IPS-15b (cell line): ENCODE measurements around the gene EIPR1.
A peak's percentile ranks its signal among the peaks of the same experiment; 100 is the strongest.

ENCODE experiments used
- H3K27me3 ChIP-seq: one replicate; pipeline ENCODE4 v1.6.1; 2013; ENCODE audit warnings: low read length; ENCODE audit not compliant: control insufficient read depth, insufficient read depth
- H3K36me3 ChIP-seq: one replicate; pipeline ENCODE4 v1.6.1; 2013; ENCODE audit warnings: low read length; ENCODE audit not compliant: control insufficient read depth, insufficient read depth
- H3K4me1 ChIP-seq: one replicate; pipeline ENCODE4 v1.6.1; 2013; ENCODE audit warnings: mild to moderate bottlenecking, low read length; ENCODE audit not compliant: control insufficient read depth, insufficient read depth
- H3K4me3 ChIP-seq: one replicate; pipeline ENCODE4 v1.5.1; 2013; ENCODE audit warnings: low read depth, low read length
- H3K9ac ChIP-seq: one replicate; pipeline ENCODE4 v1.6.1; 2013; ENCODE audit warnings: low read depth, mild to moderate bottlenecking, low read length
- H3K9me3 ChIP-seq: one replicate; pipeline ENCODE4 v1.6.1; 2013; ENCODE audit warnings: mild to moderate bottlenecking, low read length; ENCODE audit not compliant: control insufficient read depth, insufficient read depth

The EIPR1 gene

GRCh38 chr2:3377612-3378432, at the start of gene EIPR1:
Gene EIPR1, minus strand, starts transcription at chr2:3377818. Its CDS starts 129 bp downstream, at chr2:3377689.
- H3K27me3 ChIP-seq, result no peaks in the 10 kb centered on the region
- H3K9me3 ChIP-seq, result no peaks in the 10 kb centered on the region
- H3K4me3 ChIP-seq, result peak within 1 kb of the TSS; percentile 75
- peaks cover 4% of the 10 kb centered on the region for H3K36me3 ChIP-seq
- peaks cover 3% of the 10 kb centered on the region for H3K4me1 ChIP-seq
- peak within 1 kb of the TSS; percentile 79 for H3K9ac ChIP-seq

GRCh38 chr2:3427272-3427671, 49.7 kb upstream of the EIPR1 start:
- no peak overlapping the region for H3K9ac ChIP-seq
- no peaks in the 10 kb centered on the region for H3K4me1 ChIP-seq
- no peaks in the 10 kb centered on the region for H3K9me3 ChIP-seq
- no peak overlapping the region for H3K4me3 ChIP-seq
- H3K27me3 ChIP-seq, result no peaks in the 10 kb centered on the region
- H3K36me3 ChIP-seq, result peaks cover 6% of the 10 kb centered on the region

GRCh38 chr2:3426615-3427014, 49.0 kb upstream of the EIPR1 start:
- no peak overlapping the region for H3K9ac ChIP-seq
- no peak overlapping the region for H3K4me3 ChIP-seq
- H3K27me3 ChIP-seq, result no peaks in the 10 kb centered on the region
- H3K4me1 ChIP-seq, result no peaks in the 10 kb centered on the region
- peaks cover 6% of the 10 kb centered on the region for H3K36me3 ChIP-seq
- no peaks in the 10 kb centered on the region for H3K9me3 ChIP-seq

GRCh38 chr2:3424171-3424795, 46.7 kb upstream of the EIPR1 start:
- Histone ChIP-seq H3K9me3 (no peaks in the 10 kb centered on the region), H3K4me3 (no peak overlapping the region), H3K36me3 (peaks cover 6% of the 10 kb centered on the region), H3K9ac (no peak overlapping the region), H3K4me1 (no peaks in the 10 kb centered on the region), H3K27me3 (no peaks in the 10 kb centered on the region)

- Histone ChIP-seq H3K9me3 (no peaks in the 10 kb centered on the region), H3K36me3 (peaks cover 6% of the 10 kb centered on the region), H3K27me3 (no peaks in the 10 kb centered on the region), H3K9ac (no peak overlapping the region), H3K4me1 (no peaks in the 10 kb centered on the region), H3K4me3 (no peak overlapping the region)
Measured at GRCh38 chr2:3423492-3424170, 46.0 kb upstream of the EIPR1 start.

GRCh38 chr2:3422161-3422779, 44.7 kb upstream of the EIPR1 start:
- no peak overlapping the region for H3K9ac ChIP-seq
- peaks cover 6% of the 10 kb centered on the region for H3K36me3 ChIP-seq
- H3K4me1 ChIP-seq, result no peaks in the 10 kb centered on the region
- H3K27me3 ChIP-seq, result no peaks in the 10 kb centered on the region
- no peak overlapping the region for H3K4me3 ChIP-seq
- H3K9me3 ChIP-seq, result no peaks in the 10 kb centered on the region

- no peak overlapping the region for H3K9ac ChIP-seq
- no peaks in the 10 kb centered on the region for H3K27me3 ChIP-seq
- no peaks in the 10 kb centered on the region for H3K4me1 ChIP-seq
- peaks cover 6% of the 10 kb centered on the region for H3K36me3 ChIP-seq
- no peaks in the 10 kb centered on the region for H3K9me3 ChIP-seq
- no peak overlapping the region for H3K4me3 ChIP-seq
Measured at GRCh38 chr2:3421580-3421979, 44.0 kb upstream of the EIPR1 start.

- Histone ChIP-seq H3K9me3 (no peaks in the 10 kb centered on the region), H3K36me3 (peaks cover 6% of the 10 kb centered on the region), H3K4me3 (no peak overlapping the region), H3K27me3 (no peaks in the 10 kb centered on the region), H3K9ac (no peak overlapping the region), H3K4me1 (no peaks in the 10 kb centered on the region)
Measured at GRCh38 chr2:3420769-3421397, 43.3 kb upstream of the EIPR1 start.

- H3K9ac ChIP-seq, result no peak overlapping the region
- H3K9me3 ChIP-seq, result no peaks in the 10 kb centered on the region
- H3K27me3 ChIP-seq, result no peaks in the 10 kb centered on the region
- H3K36me3 ChIP-seq, result peaks cover 6% of the 10 kb centered on the region
- H3K4me3 ChIP-seq, result no peak overlapping the region
- H3K4me1 ChIP-seq, result no peaks in the 10 kb centered on the region
Measured at GRCh38 chr2:3420076-3420768, 42.6 kb upstream of the EIPR1 start.

GRCh38 chr2:3418766-3419404, 41.3 kb upstream of the EIPR1 start:
- Histone ChIP-seq H3K4me1 (no peaks in the 10 kb centered on the region), H3K27me3 (no peaks in the 10 kb centered on the region), H3K4me3 (no peak overlapping the region), H3K9ac (no peak overlapping the region), H3K36me3 (peaks cover 4% of the 10 kb centered on the region), H3K9me3 (no peaks in the 10 kb centered on the region)
